ENCODE results near the gene URI1.

DNA sequence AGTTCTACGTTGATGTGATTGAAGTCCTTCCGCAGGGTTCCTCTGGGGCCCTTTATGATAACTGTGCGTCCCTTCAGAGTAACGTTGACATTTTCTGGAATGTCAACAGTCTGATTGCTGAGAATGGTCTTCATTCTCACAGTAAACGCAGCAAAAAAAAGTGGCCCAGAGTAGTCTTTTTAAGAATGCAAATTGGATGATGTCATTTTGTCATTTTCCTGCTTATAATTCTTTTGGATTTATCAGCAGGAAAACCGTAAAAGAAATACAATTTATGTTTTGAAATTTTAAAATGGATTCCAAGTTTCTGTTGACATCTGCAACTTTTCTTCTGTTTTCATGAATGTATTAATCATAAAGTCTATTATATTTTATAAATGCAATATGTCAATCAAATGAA, 14.8 kb downstream of the URI1 start:
- TF ChIP-seq, protein P1, sequence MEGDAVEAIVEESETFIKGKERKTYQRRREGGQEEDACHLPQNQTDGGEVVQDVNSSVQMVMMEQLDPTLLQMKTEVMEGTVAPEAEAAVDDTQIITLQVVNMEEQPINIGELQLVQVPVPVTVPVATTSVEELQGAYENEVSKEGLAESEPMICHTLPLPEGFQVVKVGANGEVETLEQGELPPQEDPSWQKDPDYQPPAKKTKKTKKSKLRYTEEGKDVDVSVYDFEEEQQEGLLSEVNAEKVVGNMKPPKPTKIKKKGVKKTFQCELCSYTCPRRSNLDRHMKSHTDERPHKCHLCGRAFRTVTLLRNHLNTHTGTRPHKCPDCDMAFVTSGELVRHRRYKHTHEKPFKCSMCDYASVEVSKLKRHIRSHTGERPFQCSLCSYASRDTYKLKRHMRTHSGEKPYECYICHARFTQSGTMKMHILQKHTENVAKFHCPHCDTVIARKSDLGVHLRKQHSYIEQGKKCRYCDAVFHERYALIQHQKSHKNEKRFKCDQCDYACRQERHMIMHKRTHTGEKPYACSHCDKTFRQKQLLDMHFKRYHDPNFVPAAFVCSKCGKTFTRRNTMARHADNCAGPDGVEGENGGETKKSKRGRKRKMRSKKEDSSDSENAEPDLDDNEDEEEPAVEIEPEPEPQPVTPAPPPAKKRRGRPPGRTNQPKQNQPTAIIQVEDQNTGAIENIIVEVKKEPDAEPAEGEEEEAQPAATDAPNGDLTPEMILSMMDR (conservative IDR thresholded peaks at IDR 0.05; ENCODE audit: low read length), result no peak
- TF ChIP-seq EZH2phosphoT487 (IDR thresholded peaks at IDR 0.05; ENCODE audit: borderline replicate concordance, low read depth, low read length), result no peak
